NCI-H460 (cell line): ENCODE data around the gene COLEC12. TPM values are rescaled to one million over a fixed set of nuclear protein-coding genes. Genes with fewer than 3 reads are reported as not detected.
"Not testable (repeated sequence)": the region's sequence is repeated elsewhere in the genome, so short reads cannot be mapped to it uniquely, and the experiment has no call there.

Experiments used
- DNase-seq: peaks from one replicate; pipeline ENCODE4 v3.0.0-alpha.2; 2016; ENCODE audit warnings: low read depth; ENCODE audit errors: extremely low read depth
- total RNA-seq: library from RNA; depleted of rRNA; stranded (reverse); fragments of >200 nt; shearing (Covaris generic); gene quantifications from 2 replicates; pipeline ENCODE4 v1.2.3, GENCODE V29; 2014

Gene COLEC12
- total RNA-seq, 1 experiment from 2014 or later, result 0.05 TPM

GRCh38 chr18:415617-416612, 84.6 kb downstream of the COLEC12 start:
- no peak for DNase-seq

GRCh38 chr18:415047-415446, 85.5 kb downstream of the COLEC12 start:
- no peak for DNase-seq

GRCh38 chr18:413233-413632, 87.3 kb downstream of the COLEC12 start:
- DNase-seq, result no peak

- DNase-seq, result no peak
These were observed 90.5 kb downstream of the COLEC12 start for GRCh38 chr18:410047-410455.

- no peak for DNase-seq
These were observed 92.1 kb downstream of the COLEC12 start for GRCh38 chr18:408367-408766.

- no peak for DNase-seq
These were observed 92.8 kb downstream of the COLEC12 start for GRCh38 chr18:407626-408224.

GRCh38 chr18:407191-407590, 93.3 kb downstream of the COLEC12 start:
- no peak for DNase-seq

GRCh38 chr18:406677-407076, 93.8 kb downstream of the COLEC12 start:
- DNase-seq, result no peak

- not testable (repeated sequence) for DNase-seq
These were observed 95.5 kb downstream of the COLEC12 start for GRCh38 chr18:405006-405405.

GRCh38 chr18:404061-404636, 96.4 kb downstream of the COLEC12 start:
- no peak for DNase-seq

GRCh38 chr18:402129-402528, 98.4 kb downstream of the COLEC12 start:
- DNase-seq, result no peak

GRCh38 chr18:400456-400855, 100.0 kb downstream of the COLEC12 start:
- DNase-seq, result no peak

GRCh38 chr18:399631-400135, 100.8 kb downstream of the COLEC12 start:
- no peak for DNase-seq

GRCh38 chr18:398935-399630, 101.4 kb downstream of the COLEC12 start:
- DNase-seq, result no peak

- DNase-seq, result no peak
These were observed 103.9 kb downstream of the COLEC12 start for GRCh38 chr18:396556-396955.

- DNase-seq, result no peak
These were observed 104.3 kb downstream of the COLEC12 start for GRCh38 chr18:396251-396555.

GRCh38 chr18:395456-396250, 104.8 kb downstream of the COLEC12 start:
- no peak for DNase-seq

- no peak for DNase-seq
These were observed 105.5 kb downstream of the COLEC12 start for GRCh38 chr18:394987-395362.

- no peak for DNase-seq
These were observed 106.1 kb downstream of the COLEC12 start for GRCh38 chr18:394262-394986.

- no peak for DNase-seq
These were observed 106.9 kb downstream of the COLEC12 start for GRCh38 chr18:393574-393957.
